Ishikawa (cell line): ENCODE results near the gene FGF10.

Experiments
- CREB1 ChIP-seq: IDR thresholded peaks from 2 replicates; pipeline ENCODE4 v1.6.1; 2012; ENCODE audit warnings: low read depth
- EGR1 ChIP-seq: IDR thresholded peaks from 2 replicates; pipeline ENCODE4 v1.6.1; 2012
- EP300 ChIP-seq: IDR thresholded peaks from 2 replicates; pipeline ENCODE4 v1.6.1; 2012; ENCODE audit warnings: borderline replicate concordance
- MAX ChIP-seq: IDR thresholded peaks from 2 replicates; pipeline ENCODE4 v1.6.1; 2012
- NFIC ChIP-seq: IDR thresholded peaks from 2 replicates; pipeline ENCODE4 v1.6.1; 2012
- REST ChIP-seq: IDR thresholded peaks from 2 replicates; pipeline ENCODE4 v1.6.1; 2012; ENCODE audit warnings: low read depth, mild to moderate bottlenecking
- TAF1 ChIP-seq: IDR thresholded peaks from 2 replicates; pipeline ENCODE4 v1.6.1; 2012; ENCODE audit warnings: low read depth, mild to moderate bottlenecking
- TCF12 ChIP-seq: IDR thresholded peaks from 2 replicates; pipeline ENCODE4 v1.6.1; 2012; ENCODE audit warnings: low read depth
- USF1 ChIP-seq: IDR thresholded peaks from 2 replicates; pipeline ENCODE4 v1.6.1; 2012
- YY1 ChIP-seq: IDR thresholded peaks from 2 replicates; pipeline ENCODE4 v1.6.1; 2012; ENCODE audit warnings: low read depth
- ZBTB7A ChIP-seq: IDR thresholded peaks from 2 replicates; pipeline ENCODE4 v1.6.1; 2012; ENCODE audit warnings: low read depth

- TF ChIP-seq EP300 (no peak), EGR1 (no peak), TCF12 (no peak), REST (no peak), ZBTB7A (no peak), USF1 (no peak), YY1 (no peak), NFIC (no peak), MAX (no peak), CREB1 (no peak), TAF1 (no peak)
Measured at GRCh38 chr5:44331471-44332050, 57.7 kb downstream of the FGF10 start.
